Left lung (tissue), 10 donors: ENCODE results near the gene PPP1R1B. TPM values are rescaled to one million over a fixed set of nuclear protein-coding genes. Genes with fewer than 3 reads are reported as not detected.
A peak's percentile ranks its signal among the peaks of the same experiment; 100 is the strongest.

ENCODE experiments used
- ATAC-seq: fragments of 200-7000 bp; cut with Tn5 transposase; one replicate; pipeline ENCODE4 v1.9.1; 2020; ENCODE audit warnings: moderate library complexity
- DNase-seq, 4 donors: peaks; one replicate each; pipeline ENCODE4 v3.0.0-alpha.2; 2013 to 2020
- H3K27ac ChIP-seq, 2 donors: fragments of 200-600 bp; sonication (generic) in 1 of 2; one replicate each; pipeline versions ENCODE4 v1.5.0 to v1.8.0; 2020 to 2021
- H3K27me3 ChIP-seq, 2 donors: fragments of 200-600 bp; sonication (generic) in 1 of 2; one replicate each; pipeline versions ENCODE4 v1.5.0 to v1.8.0; 2020 to 2021
- H3K36me3 ChIP-seq, 2 donors: fragments of 200-600 bp; sonication (generic) in 1 of 2; one replicate each; pipeline versions ENCODE4 v1.5.0 to v1.8.0; 2020 to 2021
- H3K4me1 ChIP-seq, 2 donors: fragments of 200-600 bp; one replicate each; pipeline ENCODE4 v1.8.0; 2021
- H3K4me3 ChIP-seq, 2 donors: fragments of 200-600 bp; sonication (generic) in 1 of 2; one replicate each; pipeline versions ENCODE4 v1.5.0 to v1.8.0; 2020 to 2021; ENCODE audit warnings: mild to moderate bottlenecking in 1 of 2
- H3K9me3 ChIP-seq, 2 donors: fragments of 200-600 bp; sonication (generic) in 1 of 2; one replicate each; pipeline versions ENCODE4 v1.5.0 to v1.8.0; 2020 to 2021
- CTCF ChIP-seq, 2 donors: fragments of 200-600 bp; sonication (generic) in 1 of 2; IDR thresholded peaks; one replicate each; pipeline versions ENCODE4 v1.5.0 to v1.8.0; 2021; ENCODE audit warnings: antibody characterized with exemption in 2 of 2
- intact Hi-C, 2 donors: fragments of 100-400 bp; cut with DNase I; formaldehyde crosslinking; loops; one replicate each; pipeline versions ENCODE4 v1.11.2 to v1.14.2; 2022
- polyA plus RNA-seq, 6 donors: library from polyadenylated mRNA; unstranded; fragments of 120-200 nt; gene quantifications; one replicate each; pipeline ENCODE4 v1.2.1, GENCODE V29; 2013; ENCODE audit not compliant: insufficient read length in 6 of 6
- total RNA-seq, 2 donors: library from RNA; stranded (reverse); fragmentation: NEBNext Ultra II Directional; extraction: Animal tissue kit (Norgen Biotek cat#: 25700); gene quantifications; one replicate each; pipeline ENCODE4 v1.2.1, GENCODE V29; 2021
- donor health status: DM: no; HTN: yes; CAD: no.
- donor health status: DM: no; HTN: no; CAD: no.

Gene PPP1R1B
- total and polyA plus RNA-seq, 8 donors = 10.6 to 66.4 (median 53.7) TPM

- Histone ChIP-seq H3K4me3 (no peak overlapping the region), H3K4me1 (peaks cover 0 to 56% of the 10 kb centered on the region in 2 donors), H3K9me3 (no peaks in the 10 kb centered on the region), H3K36me3 (peaks cover 0 to 8% of the 10 kb centered on the region in 2 donors), H3K27me3 (no peaks in the 10 kb centered on the region), H3K27ac (no peak overlapping the region)
- ATAC-seq = no peak
- no peak for TF ChIP-seq CTCF (IDR thresholded peaks at IDR 0.05)
- no peak for DNase-seq
- intact Hi-C loops = no loop called here
Measured at GRCh38 chr17:39650121-39650579, 23.4 kb downstream of the PPP1R1B start.

DNA sequence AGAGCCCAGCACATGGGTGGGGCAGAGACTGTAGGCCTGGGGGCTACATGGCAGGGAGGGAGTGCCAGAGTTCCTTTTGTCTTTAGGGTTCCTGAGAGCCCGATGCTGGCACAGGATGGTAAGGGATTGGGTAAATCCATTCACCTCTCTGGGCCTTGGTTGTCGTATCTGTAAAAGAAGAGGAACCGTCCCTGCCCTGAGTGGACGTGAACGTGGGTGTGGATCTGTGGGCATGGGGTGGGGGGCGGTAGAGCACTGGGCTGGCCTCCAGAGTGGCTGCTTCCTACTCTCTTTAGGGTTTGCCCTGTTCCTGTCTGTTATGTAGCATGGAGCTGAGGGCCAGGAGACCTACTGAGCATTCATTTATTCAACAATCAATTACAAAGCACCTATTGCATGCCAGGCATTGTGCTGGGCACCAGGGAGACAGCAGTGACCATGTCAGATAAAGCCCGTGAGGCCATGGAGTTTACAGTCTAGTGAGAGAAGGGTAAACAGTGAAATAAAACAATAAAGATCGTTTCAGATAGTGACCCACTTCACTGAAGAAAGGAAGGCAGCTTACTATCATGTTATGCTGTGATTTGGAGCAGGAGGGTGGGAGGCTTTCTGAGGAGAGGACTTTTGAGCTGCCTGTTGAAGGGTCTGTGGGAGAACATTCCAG lies 25.3 kb downstream of the PPP1R1B start:
- DNase-seq = no peak
- no peak for TF ChIP-seq CTCF (IDR thresholded peaks at IDR 0.05)
- no peaks in the 10 kb centered on the region for H3K27me3 ChIP-seq
- H3K4me1 ChIP-seq = peaks cover 0 to 53% of the 10 kb centered on the region in 2 donors
- no peak overlapping the region for H3K4me3 ChIP-seq
- ATAC-seq = no peak
- peak overlapping the region in 1 of 2 donors; percentile 57 for H3K27ac ChIP-seq
- intact Hi-C loops = no loop called here
- H3K36me3 ChIP-seq = peaks cover 0 to 19% of the 10 kb centered on the region in 2 donors
- no peaks in the 10 kb centered on the region for H3K9me3 ChIP-seq

DNA sequence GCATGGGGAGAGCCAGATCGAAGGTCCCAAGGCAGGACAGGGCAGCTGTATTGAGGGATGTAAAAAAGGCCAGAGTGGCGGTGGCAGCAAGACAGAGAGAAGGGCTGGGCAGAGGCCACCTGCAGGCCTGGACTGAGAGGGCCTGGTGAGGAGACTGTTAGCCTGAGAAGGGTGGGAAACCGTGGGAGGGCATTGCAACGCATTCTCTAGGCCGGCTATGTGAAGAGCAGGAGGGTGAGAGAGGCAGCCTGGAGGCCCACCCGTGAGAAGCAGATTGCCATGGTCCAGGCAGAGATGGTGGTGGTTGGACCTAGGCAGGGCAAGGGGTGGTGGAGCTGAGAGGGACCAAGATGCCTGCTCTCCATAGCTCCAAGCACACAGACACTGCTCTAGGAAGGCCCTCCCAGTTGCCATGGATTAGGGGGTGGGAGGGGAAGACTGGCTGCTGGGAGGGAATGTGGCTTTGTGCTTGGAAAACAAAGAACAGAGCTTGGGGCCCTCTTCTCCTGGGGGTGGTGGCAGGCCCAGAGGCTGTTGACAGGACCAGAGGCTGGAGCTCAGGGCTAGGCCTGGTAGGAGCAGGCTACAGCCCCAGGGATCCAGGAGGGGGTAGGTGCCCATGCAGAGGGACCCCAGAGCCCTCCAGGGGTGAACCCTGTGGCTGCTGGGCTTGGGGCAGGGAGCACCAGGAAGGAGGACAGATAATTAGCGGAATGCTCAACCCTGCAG lies 26.0 kb downstream of the PPP1R1B start:
- Histone ChIP-seq H3K4me1 (peaks cover 0 to 60% of the 10 kb centered on the region in 2 donors), H3K9me3 (no peaks in the 10 kb centered on the region), H3K27me3 (no peaks in the 10 kb centered on the region), H3K4me3 (no peak overlapping the region), H3K27ac (peak overlapping the region in 1 of 2 donors; percentile 57), H3K36me3 (peaks cover 0 to 26% of the 10 kb centered on the region in 2 donors)
- intact Hi-C loops = no loop called here
- TF ChIP-seq CTCF (IDR thresholded peaks at IDR 0.05) = no peak
- no peak for ATAC-seq
- no peak for DNase-seq

GRCh38 chr17:39653316-39653661 lies 26.5 kb downstream of the PPP1R1B start:
- Histone ChIP-seq H3K27me3 (no peaks in the 10 kb centered on the region), H3K9me3 (no peaks in the 10 kb centered on the region), H3K4me3 (no peak overlapping the region), H3K27ac (peak overlapping the region in 1 of 2 donors; percentile 57), H3K4me1 (peaks cover 0 to 59% of the 10 kb centered on the region in 2 donors), H3K36me3 (peaks cover 0 to 31% of the 10 kb centered on the region in 2 donors)
- TF ChIP-seq CTCF (IDR thresholded peaks at IDR 0.05) = no peak
- DNase-seq = no peak
- intact Hi-C loops = no loop called here
- no peak for ATAC-seq

GRCh38 chr17:39653662-39654331 lies 27.0 kb downstream of the PPP1R1B start:
- Histone ChIP-seq H3K27me3 (no peaks in the 10 kb centered on the region), H3K9me3 (no peaks in the 10 kb centered on the region), H3K4me3 (no peak overlapping the region), H3K4me1 (peaks cover 0 to 60% of the 10 kb centered on the region in 2 donors), H3K36me3 (peaks cover 0 to 36% of the 10 kb centered on the region in 2 donors), H3K27ac (no peak overlapping the region)
- intact Hi-C loops = no loop called here
- DNase-seq (no peak), ATAC-seq (peak; percentile 82)
- peak; percentile 69 to 86 for TF ChIP-seq CTCF (IDR thresholded peaks at IDR 0.05)
